Measurements from ENCODE around the gene MYBL2. TPM values are rescaled to one million over a fixed set of nuclear protein-coding genes. Genes with fewer than 3 reads are reported as not detected.

Gene MYBL2
- polyA plus RNA-seq, 3 donors, result 0.08 to 0.10 TPM; not detected in 1

DNA sequence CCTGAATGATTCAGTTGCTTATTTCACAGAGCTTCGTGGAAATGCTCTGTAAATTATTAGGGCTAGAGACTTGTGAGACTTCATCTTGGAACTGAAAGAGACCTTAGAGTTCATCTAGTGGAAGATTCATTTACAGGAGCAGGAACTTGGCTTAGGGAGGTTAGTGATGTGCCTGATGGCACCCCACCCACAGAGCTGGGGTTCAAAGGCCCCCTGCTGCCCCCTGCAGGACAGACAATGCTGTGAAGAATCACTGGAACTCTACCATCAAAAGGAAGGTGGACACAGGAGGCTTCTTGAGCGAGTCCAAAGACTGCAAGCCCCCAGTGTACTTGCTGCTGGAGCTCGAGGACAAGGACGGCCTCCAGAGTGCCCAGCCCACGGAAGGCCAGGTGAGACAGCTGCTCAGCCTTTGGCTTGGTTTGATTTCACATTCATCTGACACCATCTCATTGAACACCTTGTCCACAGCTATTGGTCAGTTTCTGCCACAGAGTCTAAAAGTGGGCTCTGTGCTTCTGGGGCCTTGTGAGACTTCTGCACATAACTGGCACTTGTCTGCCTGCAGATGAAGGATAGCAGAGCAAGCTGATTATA is 25.1 kb downstream of the MYBL2 start:
- Histone ChIP-seq H3K27ac (ENCODE audit: low read depth in 1 of 2, low read length in 2 of 2) (no peak overlapping the region), H3K9ac (ENCODE audit: insufficient read depth, low read length, poor library complexity, severe bottlenecking) (no peak overlapping the region), H3K79me2 (ENCODE audit: insufficient read depth, low read length) (no peaks in the 10 kb centered on the region), H3K27me3 (ENCODE audit: control insufficient read depth in 2 of 2, insufficient read depth in 2 of 2, low read length in 2 of 2) (no peaks in the 10 kb centered on the region), H3K9me3 (replicated peaks in 1 of 2; ENCODE audit: control insufficient read depth in 1 of 2, insufficient read depth in 1 of 2, low read length in 2 of 2) (no peaks in the 10 kb centered on the region), H3K4me3 (replicated peaks in 1 of 3; ENCODE audit: low read depth in 2 of 3, low read length in 3 of 3) (no peak overlapping the region), H3K4me1 (ENCODE audit: control insufficient read depth in 1 of 2, insufficient read depth in 2 of 2, low read length in 2 of 2) (no peaks in the 10 kb centered on the region), H4K20me1 (ENCODE audit: insufficient read depth, low read length) (no peaks in the 10 kb centered on the region), H3K36me3 (replicated peaks in 1 of 2; ENCODE audit: control insufficient read depth in 1 of 2, insufficient read depth in 2 of 2, low read length in 2 of 2) (peaks cover 6 to 31% of the 10 kb centered on the region in 2 donors), H3K4me2 (replicated peaks; ENCODE audit: extremely low read depth, low read length, poor library complexity, severe bottlenecking) (no peak overlapping the region), H2AFZ (ENCODE audit: insufficient read depth, low read depth, low read length, poor library complexity, severe bottlenecking) (no peak overlapping the region)
- H3K36me3 Mint-ChIP-seq, result peaks cover 18 to 52% of the 10 kb centered on the region in 2 donors
- TF ChIP-seq, protein P1, sequence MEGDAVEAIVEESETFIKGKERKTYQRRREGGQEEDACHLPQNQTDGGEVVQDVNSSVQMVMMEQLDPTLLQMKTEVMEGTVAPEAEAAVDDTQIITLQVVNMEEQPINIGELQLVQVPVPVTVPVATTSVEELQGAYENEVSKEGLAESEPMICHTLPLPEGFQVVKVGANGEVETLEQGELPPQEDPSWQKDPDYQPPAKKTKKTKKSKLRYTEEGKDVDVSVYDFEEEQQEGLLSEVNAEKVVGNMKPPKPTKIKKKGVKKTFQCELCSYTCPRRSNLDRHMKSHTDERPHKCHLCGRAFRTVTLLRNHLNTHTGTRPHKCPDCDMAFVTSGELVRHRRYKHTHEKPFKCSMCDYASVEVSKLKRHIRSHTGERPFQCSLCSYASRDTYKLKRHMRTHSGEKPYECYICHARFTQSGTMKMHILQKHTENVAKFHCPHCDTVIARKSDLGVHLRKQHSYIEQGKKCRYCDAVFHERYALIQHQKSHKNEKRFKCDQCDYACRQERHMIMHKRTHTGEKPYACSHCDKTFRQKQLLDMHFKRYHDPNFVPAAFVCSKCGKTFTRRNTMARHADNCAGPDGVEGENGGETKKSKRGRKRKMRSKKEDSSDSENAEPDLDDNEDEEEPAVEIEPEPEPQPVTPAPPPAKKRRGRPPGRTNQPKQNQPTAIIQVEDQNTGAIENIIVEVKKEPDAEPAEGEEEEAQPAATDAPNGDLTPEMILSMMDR (IDR thresholded peaks at IDR 0.05), result peak; percentile 58
- H3K27ac Mint-ChIP-seq, result no peak overlapping the region
- intact Hi-C loops (cut with micrococcal nuclease), result loop anchor here (10.0 kb wide), 1 partner anchor 157 kb away; no protein-coding TSS in a partner anchor
- peak; percentile 12 to 31 (median 25) for DNase-seq
- WGBS (ENCODE audit: insufficient coverage), result 93% methylated on average over 5 of the region's 5 CpGs
- no peak overlapping the region for H3K4me3 Mint-ChIP-seq
- H3K27me3 Mint-ChIP-seq (ENCODE audit: low read depth in 3 of 3), result no peaks in the 10 kb centered on the region
- no peaks in the 10 kb centered on the region for H3K9me3 Mint-ChIP-seq
- no peaks in the 10 kb centered on the region for H3K4me1 Mint-ChIP-seq

DNA sequence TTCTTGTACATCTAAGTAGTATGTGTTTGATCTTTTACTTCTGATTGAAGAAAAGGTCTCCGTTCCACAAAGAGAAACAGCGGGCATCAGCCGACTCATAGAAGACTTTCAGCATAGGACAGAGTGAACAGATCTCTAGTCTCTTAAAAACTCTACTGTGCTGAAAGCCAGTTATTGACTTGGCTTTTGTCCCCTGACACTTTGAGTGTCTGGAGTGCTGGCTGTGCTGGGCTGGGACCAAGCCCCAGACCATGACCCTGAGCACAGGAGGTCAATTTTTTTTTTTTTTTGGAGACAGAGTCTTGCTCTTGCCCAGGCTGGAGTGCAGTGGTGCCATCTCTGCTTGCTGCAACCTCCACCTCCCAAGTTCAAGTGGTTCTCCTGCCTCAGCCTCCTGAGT is 27.8 kb downstream of the MYBL2 start:
- Mint-ChIP-seq H3K9me3 (no peaks in the 10 kb centered on the region), H3K4me3 (no peak overlapping the region), H3K4me1 (no peaks in the 10 kb centered on the region), H3K27me3 (ENCODE audit: low read depth in 3 of 3) (no peaks in the 10 kb centered on the region), H3K27ac (no peak overlapping the region), H3K36me3 (peaks cover 16 to 41% of the 10 kb centered on the region in 2 donors)
- H3K4me3 ChIP-seq (replicated peaks in 1 of 3; ENCODE audit: low read depth in 2 of 3, low read length in 3 of 3), result no peak overlapping the region
- 93% methylated on average over 3 of the region's 3 CpGs for WGBS (ENCODE audit: insufficient coverage)
- H3K27ac ChIP-seq (ENCODE audit: low read depth in 1 of 2, low read length in 2 of 2), result no peak overlapping the region
- intact Hi-C loops (cut with micrococcal nuclease), result loop anchor here (10.0 kb wide), 1 partner anchor 160 kb away; no protein-coding TSS in a partner anchor
- no peaks in the 10 kb centered on the region for H3K9me3 ChIP-seq (replicated peaks in 1 of 2; ENCODE audit: control insufficient read depth in 1 of 2, insufficient read depth in 1 of 2, low read length in 2 of 2)
- no peak overlapping the region for H2AFZ ChIP-seq (ENCODE audit: insufficient read depth, low read depth, low read length, poor library complexity, severe bottlenecking)
- H3K36me3 ChIP-seq (replicated peaks in 1 of 2; ENCODE audit: control insufficient read depth in 1 of 2, insufficient read depth in 2 of 2, low read length in 2 of 2), result peaks cover 7 to 25% of the 10 kb centered on the region in 2 donors
- H3K79me2 ChIP-seq (ENCODE audit: insufficient read depth, low read length), result no peaks in the 10 kb centered on the region
- no peaks in the 10 kb centered on the region for H4K20me1 ChIP-seq (ENCODE audit: insufficient read depth, low read length)
- TF ChIP-seq, protein P1 (IDR thresholded peaks at IDR 0.05), result no peak
- H3K27me3 ChIP-seq (ENCODE audit: control insufficient read depth in 2 of 2, insufficient read depth in 2 of 2, low read length in 2 of 2), result no peaks in the 10 kb centered on the region
- no peak for DNase-seq
- no peak overlapping the region for H3K9ac ChIP-seq (ENCODE audit: insufficient read depth, low read length, poor library complexity, severe bottlenecking)
- H3K4me2 ChIP-seq (replicated peaks; ENCODE audit: extremely low read depth, low read length, poor library complexity, severe bottlenecking), result no peak overlapping the region
- H3K4me1 ChIP-seq (ENCODE audit: control insufficient read depth in 1 of 2, insufficient read depth in 2 of 2, low read length in 2 of 2), result no peaks in the 10 kb centered on the region

All from CD14-positive monocyte (primary cell).